Hepatocyte (in vitro differentiated cells): ENCODE data around the gene SCRT2. TPM values are rescaled to one million over a fixed set of nuclear protein-coding genes. Genes with fewer than 3 reads are reported as not detected.

Experiments used
- DNase-seq: peaks from one replicate; pipeline ENCODE4 v3.0.0-alpha.2; 2016; ENCODE audit warnings: low spot score
- H2AFZ ChIP-seq: fragments of 200-600 bp; sonication (generic); 2 replicates; pipeline ENCODE4 v1.6.0; 2016; ENCODE audit warnings: antibody characterized with exemption, mild to moderate bottlenecking
- H3K27ac ChIP-seq: fragments of 200-600 bp; sonication (generic); 2 replicates; pipeline ENCODE4 v1.5.1; 2016; ENCODE audit warnings: mild to moderate bottlenecking
- H3K27me3 ChIP-seq: fragments of 200-600 bp; sonication (generic); 2 replicates; pipeline ENCODE4 v1.6.1; 2016
- H3K36me3 ChIP-seq: fragments of 200-600 bp; sonication (generic); replicated peaks from 2 replicates; pipeline ENCODE4 v1.5.1; 2016; ENCODE audit warnings: low read depth; ENCODE audit not compliant: insufficient read depth
- H3K4me1 ChIP-seq: fragments of 200-600 bp; sonication (generic); 2 replicates; pipeline ENCODE4 v1.5.1; 2016; ENCODE audit warnings: mild to moderate bottlenecking, moderate library complexity; ENCODE audit not compliant: insufficient read depth
- H3K4me2 ChIP-seq: fragments of 200-600 bp; sonication (generic); 2 replicates; pipeline ENCODE4 v1.6.0; 2016
- H3K4me3 ChIP-seq: fragments of 200-600 bp; sonication (generic); 2 replicates; pipeline ENCODE4 v1.5.1; 2016; ENCODE audit warnings: mild to moderate bottlenecking
- H3K79me2 ChIP-seq: fragments of 200-600 bp; sonication (generic); 2 replicates; pipeline ENCODE4 v1.6.0; 2017; ENCODE audit warnings: mild to moderate bottlenecking
- H3K9me2 ChIP-seq: fragments of 200-600 bp; sonication (generic); replicated peaks from 2 replicates; pipeline ENCODE4 v1.6.0; 2017; ENCODE audit warnings: mild to moderate bottlenecking; ENCODE audit not compliant: insufficient read depth
- H3K9me3 ChIP-seq: fragments of 200-600 bp; sonication (generic); 2 replicates; pipeline ENCODE4 v1.5.1; 2016; ENCODE audit warnings: low read depth, mild to moderate bottlenecking
- H4K20me1 ChIP-seq: fragments of 200-600 bp; sonication (generic); 2 replicates; pipeline ENCODE4 v1.6.0; 2016; ENCODE audit warnings: mild to moderate bottlenecking; ENCODE audit not compliant: insufficient read depth, poor library complexity, severe bottlenecking
- CTCF ChIP-seq: fragments of 200-600 bp; sonication (generic); IDR thresholded peaks from 2 replicates; pipeline ENCODE4 v1.5.1; 2016; ENCODE audit warnings: antibody characterized with exemption, mild to moderate bottlenecking; ENCODE audit not compliant: poor library complexity
- EZH2 ChIP-seq: fragments of 200-600 bp; sonication (generic); IDR thresholded peaks from 2 replicates; pipeline ENCODE4 v1.6.1; 2016; ENCODE audit warnings: antibody characterized with exemption, mild to moderate bottlenecking, borderline replicate concordance
- EZH2phosphoT487 ChIP-seq: fragments of 200-600 bp; sonication (generic); IDR thresholded peaks from one replicate; pipeline ENCODE4 v1.6.1; 2018; ENCODE audit warnings: antibody characterized with exemption, mild to moderate bottlenecking, low read depth, moderate library complexity; ENCODE audit not compliant: unreplicated experiment, severe bottlenecking
- WGBS: methylation state at CpG from one replicate; pipeline ENCODE4 v1.1.6; 2016; ENCODE audit warnings: low lambda C conversion rate; ENCODE audit errors: missing lambda C conversion rate; 5-methylcytosine and 5-hydroxymethylcytosine counted together
- polyA plus RNA-seq: library from polyadenylated mRNA; unstranded; fragments of >200 nt; fragmentation: Nextera tagmentation; extraction: Ambion mirVana; gene quantifications from 2 replicates; pipeline ENCODE4 v1.2.1, GENCODE V29; 2016
- total RNA-seq: library from RNA; depleted of rRNA; stranded (reverse); fragments of >200 nt; gene quantifications from 2 replicates; pipeline ENCODE4 v1.2.3, GENCODE V29; 2014

The SCRT2 gene
- total and polyA plus RNA-seq, 2 experiments from 2014 or later = not detected

GRCh38 chr20:650281-650680, 25.3 kb downstream of the SCRT2 start:
- Histone ChIP-seq H3K4me1 (peaks cover 10% of the 10 kb centered on the region), H3K4me2 (no peak overlapping the region), H3K9me3 (no peaks in the 10 kb centered on the region), H4K20me1 (no peaks in the 10 kb centered on the region), H3K4me3 (no peak overlapping the region), H3K27me3 (no peaks in the 10 kb centered on the region), H3K36me3 (no peaks in the 10 kb centered on the region), H3K79me2 (peaks cover 4% of the 10 kb centered on the region), H3K27ac (no peak overlapping the region), H2AFZ (no peak overlapping the region), H3K9me2 (no peaks in the 10 kb centered on the region)
- WGBS = 94% methylated on average over 5 of the region's 5 CpGs
- TF ChIP-seq EZH2 = no peak
- no peak for TF ChIP-seq EZH2phosphoT487
- no peak for DNase-seq

DNA sequence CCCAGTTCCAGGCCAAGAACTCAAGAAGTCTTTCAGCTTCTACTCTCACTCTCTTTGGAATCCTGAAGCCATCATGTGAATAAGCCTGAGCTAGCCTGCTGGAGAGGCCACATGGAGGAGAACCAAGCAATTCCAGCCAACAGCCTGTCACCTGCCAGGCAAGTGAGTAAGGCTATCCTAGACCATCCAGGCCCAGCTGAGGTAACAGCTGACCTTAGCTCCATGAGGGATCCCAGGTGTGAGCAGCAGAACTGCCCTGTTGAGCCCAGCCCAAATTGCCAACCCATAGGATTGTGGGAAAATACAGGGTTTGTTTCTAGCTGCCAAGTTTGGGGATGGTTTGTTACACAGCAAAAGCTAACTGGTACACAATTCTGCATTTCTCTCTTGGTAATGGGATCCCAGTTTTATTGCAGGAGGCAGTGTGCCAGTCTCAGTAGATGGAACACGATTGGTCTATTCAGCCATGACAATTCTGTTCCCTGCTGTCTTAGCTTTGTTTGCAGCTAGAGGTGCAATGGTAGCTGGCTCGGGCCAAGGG, 28.1 kb downstream of the SCRT2 start:
- TF ChIP-seq CTCF = no peak
- no peak for TF ChIP-seq EZH2phosphoT487
- no peak for TF ChIP-seq EZH2
- H3K27ac ChIP-seq = no peak overlapping the region

DNA sequence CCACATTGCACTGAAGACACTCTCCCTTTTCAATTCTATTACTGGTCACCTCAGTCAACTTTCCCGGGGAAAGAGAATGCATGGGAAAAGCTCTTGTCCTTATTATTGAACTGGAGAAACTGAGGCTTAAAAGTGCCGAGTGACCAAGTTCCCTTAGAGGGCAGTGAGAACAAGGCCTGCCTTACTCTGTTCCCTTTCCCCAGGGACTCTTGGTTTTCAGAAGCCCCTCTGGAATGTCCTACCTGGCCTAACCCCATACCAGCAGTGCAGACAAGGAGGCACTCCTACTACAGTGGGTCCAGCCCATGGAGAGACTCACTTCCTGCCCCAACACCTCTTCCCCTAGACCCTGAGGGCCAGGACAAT, 28.8 kb downstream of the SCRT2 start:
- Histone ChIP-seq H3K27ac (no peak overlapping the region), H3K79me2 (no peaks in the 10 kb centered on the region), H4K20me1 (no peaks in the 10 kb centered on the region), H3K4me2 (no peak overlapping the region), H3K4me3 (no peak overlapping the region), H3K9me2 (no peaks in the 10 kb centered on the region), H3K4me1 (no peaks in the 10 kb centered on the region), H2AFZ (no peak overlapping the region), H3K36me3 (no peaks in the 10 kb centered on the region), H3K9me3 (no peaks in the 10 kb centered on the region), H3K27me3 (no peaks in the 10 kb centered on the region)
- 88% methylated on average over 2 of the region's 2 CpGs for WGBS
- no peak for TF ChIP-seq CTCF
- TF ChIP-seq EZH2 = no peak
- no peak for TF ChIP-seq EZH2phosphoT487
- no peak for DNase-seq

More for the DNA sequence above, 28.1 kb downstream of the SCRT2 start:
- peaks cover under 1% of the 10 kb centered on the region for H3K4me1 ChIP-seq
- H2AFZ ChIP-seq = no peak overlapping the region
- no peak overlapping the region for H3K4me3 ChIP-seq
- H3K79me2 ChIP-seq = peaks cover 2% of the 10 kb centered on the region
- DNase-seq = no peak
- H3K9me2 ChIP-seq = no peaks in the 10 kb centered on the region
- H3K4me2 ChIP-seq = no peak overlapping the region
- H3K9me3 ChIP-seq = no peaks in the 10 kb centered on the region
- WGBS = 94% methylated on average over 2 of the region's 2 CpGs
- no peaks in the 10 kb centered on the region for H3K27me3 ChIP-seq
- no peaks in the 10 kb centered on the region for H3K36me3 ChIP-seq
- H4K20me1 ChIP-seq = no peaks in the 10 kb centered on the region

DNA sequence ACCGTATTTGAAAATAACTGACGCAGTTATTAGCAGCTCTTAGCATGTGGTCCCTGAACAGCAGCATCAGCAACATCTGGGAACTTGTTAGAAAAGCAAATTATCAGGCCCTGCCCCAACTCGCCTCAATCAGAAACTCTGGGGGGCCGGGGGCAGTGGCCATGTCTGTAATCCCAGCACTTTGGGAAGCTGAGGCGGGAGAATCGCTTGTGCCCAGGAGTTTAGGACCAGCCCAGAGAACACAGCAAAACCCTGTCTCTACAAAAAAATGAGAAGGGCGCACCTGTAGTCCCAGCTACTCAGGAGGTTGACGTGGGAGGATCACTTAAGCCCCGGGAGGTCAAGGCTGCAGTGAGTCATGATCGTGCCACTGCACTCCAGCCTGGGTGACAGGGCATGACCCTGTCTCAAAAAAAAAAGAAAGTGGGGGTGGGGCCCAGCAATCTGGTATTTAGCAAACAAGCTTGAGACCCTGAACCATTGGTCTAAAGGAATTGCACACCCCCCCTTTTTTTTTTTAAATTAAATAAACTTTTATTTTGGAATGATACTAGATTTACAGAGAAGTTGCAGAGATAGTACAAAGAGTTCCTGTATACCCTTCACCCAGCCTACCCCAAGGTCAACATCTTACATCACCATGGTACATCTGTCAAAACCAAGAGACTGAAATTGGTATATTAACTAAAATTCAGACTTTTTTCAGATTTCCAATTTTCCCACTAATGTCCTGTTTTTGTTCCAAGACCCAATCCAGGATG, 29.3 kb downstream of the SCRT2 start:
- no peak overlapping the region for H2AFZ ChIP-seq
- no peaks in the 10 kb centered on the region for H3K9me3 ChIP-seq
- DNase-seq = no peak
- no peaks in the 10 kb centered on the region for H3K36me3 ChIP-seq
- no peaks in the 10 kb centered on the region for H3K27me3 ChIP-seq
- H3K79me2 ChIP-seq = no peaks in the 10 kb centered on the region
- 82% methylated on average over 9 of the region's 10 CpGs for WGBS
- H3K4me2 ChIP-seq = peak overlapping the region; percentile 3
- no peaks in the 10 kb centered on the region for H4K20me1 ChIP-seq
- no peaks in the 10 kb centered on the region for H3K4me1 ChIP-seq
- no peaks in the 10 kb centered on the region for H3K9me2 ChIP-seq
- H3K27ac ChIP-seq = no peak overlapping the region
- no peak for TF ChIP-seq EZH2phosphoT487
- H3K4me3 ChIP-seq = no peak overlapping the region
